Fibroblast of lung (primary cell): ENCODE data around the gene ZNF382.

ENCODE experiments used
- EZH2 ChIP-seq: IDR thresholded peaks from 2 replicates; pipeline ENCODE4 v1.5.1; 2012; ENCODE audit warnings: low read length, control low read depth, mild to moderate bottlenecking; ENCODE audit errors: missing control alignments
- TF ChIP-seq, protein P1 (sequence below), 2 donors: IDR thresholded peaks in 1 of 2; conservative IDR thresholded peaks in 1 of 2; 1 replicate in 1 of 2; 2 replicates in 1 of 2; pipeline ENCODE4 v1.5.1; 2011 to 2012; ENCODE audit warnings: low read length in 2 of 2, control low read depth in 1 of 2, inconsistent platforms in 1 of 2, low read depth in 1 of 2, mild to moderate bottlenecking in 1 of 2

DNA sequence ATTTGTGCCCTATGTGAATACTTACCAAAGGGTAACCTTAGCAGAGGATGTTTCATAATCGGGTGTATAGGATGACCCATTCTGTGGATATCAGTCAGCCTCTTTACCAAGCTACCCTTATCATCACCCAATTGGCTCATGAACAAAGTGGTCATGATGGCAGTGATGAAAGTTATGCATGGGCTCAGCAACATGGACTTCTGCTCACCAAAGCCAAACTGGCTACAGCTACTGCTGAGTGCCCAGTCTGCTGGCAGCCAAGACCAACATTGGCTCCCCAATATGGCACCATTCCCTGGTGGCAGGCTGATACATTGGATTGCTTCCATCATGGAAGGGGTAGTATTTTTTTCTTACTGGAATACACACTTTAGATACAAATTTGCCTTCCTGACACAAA, 67.3 kb downstream of the ZNF382 start:
- TF ChIP-seq, protein P1, sequence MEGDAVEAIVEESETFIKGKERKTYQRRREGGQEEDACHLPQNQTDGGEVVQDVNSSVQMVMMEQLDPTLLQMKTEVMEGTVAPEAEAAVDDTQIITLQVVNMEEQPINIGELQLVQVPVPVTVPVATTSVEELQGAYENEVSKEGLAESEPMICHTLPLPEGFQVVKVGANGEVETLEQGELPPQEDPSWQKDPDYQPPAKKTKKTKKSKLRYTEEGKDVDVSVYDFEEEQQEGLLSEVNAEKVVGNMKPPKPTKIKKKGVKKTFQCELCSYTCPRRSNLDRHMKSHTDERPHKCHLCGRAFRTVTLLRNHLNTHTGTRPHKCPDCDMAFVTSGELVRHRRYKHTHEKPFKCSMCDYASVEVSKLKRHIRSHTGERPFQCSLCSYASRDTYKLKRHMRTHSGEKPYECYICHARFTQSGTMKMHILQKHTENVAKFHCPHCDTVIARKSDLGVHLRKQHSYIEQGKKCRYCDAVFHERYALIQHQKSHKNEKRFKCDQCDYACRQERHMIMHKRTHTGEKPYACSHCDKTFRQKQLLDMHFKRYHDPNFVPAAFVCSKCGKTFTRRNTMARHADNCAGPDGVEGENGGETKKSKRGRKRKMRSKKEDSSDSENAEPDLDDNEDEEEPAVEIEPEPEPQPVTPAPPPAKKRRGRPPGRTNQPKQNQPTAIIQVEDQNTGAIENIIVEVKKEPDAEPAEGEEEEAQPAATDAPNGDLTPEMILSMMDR (conservative IDR thresholded peaks at IDR 0.05 in 1 of 2, IDR thresholded peaks at IDR 0.05 in 1 of 2; ENCODE audit: low read depth in 1 of 2, low read length in 2 of 2): no peak
- TF ChIP-seq EZH2: no peak
